HEK293 (cell line): Measurements from ENCODE around the gene ADSL.

Experiments used
- SP3 ChIP-seq: fragments of 450-650 bp; formaldehyde crosslinking; IDR thresholded peaks from 2 replicates; pipeline ENCODE4 v1.5.1; 2016; ENCODE audit warnings: missing biosample characterization, missing genetic modification characterization
- ZNF121 ChIP-seq: fragments of 450-650 bp; formaldehyde crosslinking; IDR thresholded peaks from 2 replicates; pipeline ENCODE4 v1.5.1; 2016; ENCODE audit warnings: missing biosample characterization, missing genetic modification characterization
- ZNF133 ChIP-seq: fragments of 450-650 bp; formaldehyde crosslinking; IDR thresholded peaks from 2 replicates; pipeline ENCODE4 v1.5.1; 2016; ENCODE audit warnings: missing biosample characterization, missing genetic modification characterization
- ZNF140 ChIP-seq: fragments of 450-650 bp; formaldehyde crosslinking; IDR thresholded peaks from 2 replicates; pipeline ENCODE4 v1.5.1; 2016; ENCODE audit warnings: missing biosample characterization, missing genetic modification characterization
- ZNF175 ChIP-seq: fragments of 450-650 bp; formaldehyde crosslinking; IDR thresholded peaks from 2 replicates; pipeline ENCODE4 v1.5.1; 2016; ENCODE audit warnings: missing biosample characterization, missing genetic modification characterization
- ZNF274 ChIP-seq, 2 experiments: fragments of 200-500 bp in 1 of 2; fragments of 450-650 bp in 1 of 2; sonication (Bioruptor generic) in 1 of 2; formaldehyde crosslinking in 1 of 2; IDR thresholded peaks; 2 replicates each; pipeline versions ENCODE4 v1.5.1 to v1.6.1; 2014 to 2016; ENCODE audit warnings: borderline replicate concordance in 1 of 2, inconsistent platforms in 1 of 2, low read length in 1 of 2, missing biosample characterization in 1 of 2, missing genetic modification characterization in 1 of 2
- TF ChIP-seq, protein P1 (sequence below): fragments of 450-650 bp; formaldehyde crosslinking; IDR thresholded peaks from 2 replicates; pipeline ENCODE4 v1.5.1; 2016; ENCODE audit warnings: missing biosample characterization, missing genetic modification characterization
- TF ChIP-seq, protein P2 (sequence below): fragments of 450-650 bp; formaldehyde crosslinking; IDR thresholded peaks from 2 replicates; pipeline ENCODE4 v1.5.1; 2016; ENCODE audit warnings: missing biosample characterization, missing genetic modification characterization

DNA sequence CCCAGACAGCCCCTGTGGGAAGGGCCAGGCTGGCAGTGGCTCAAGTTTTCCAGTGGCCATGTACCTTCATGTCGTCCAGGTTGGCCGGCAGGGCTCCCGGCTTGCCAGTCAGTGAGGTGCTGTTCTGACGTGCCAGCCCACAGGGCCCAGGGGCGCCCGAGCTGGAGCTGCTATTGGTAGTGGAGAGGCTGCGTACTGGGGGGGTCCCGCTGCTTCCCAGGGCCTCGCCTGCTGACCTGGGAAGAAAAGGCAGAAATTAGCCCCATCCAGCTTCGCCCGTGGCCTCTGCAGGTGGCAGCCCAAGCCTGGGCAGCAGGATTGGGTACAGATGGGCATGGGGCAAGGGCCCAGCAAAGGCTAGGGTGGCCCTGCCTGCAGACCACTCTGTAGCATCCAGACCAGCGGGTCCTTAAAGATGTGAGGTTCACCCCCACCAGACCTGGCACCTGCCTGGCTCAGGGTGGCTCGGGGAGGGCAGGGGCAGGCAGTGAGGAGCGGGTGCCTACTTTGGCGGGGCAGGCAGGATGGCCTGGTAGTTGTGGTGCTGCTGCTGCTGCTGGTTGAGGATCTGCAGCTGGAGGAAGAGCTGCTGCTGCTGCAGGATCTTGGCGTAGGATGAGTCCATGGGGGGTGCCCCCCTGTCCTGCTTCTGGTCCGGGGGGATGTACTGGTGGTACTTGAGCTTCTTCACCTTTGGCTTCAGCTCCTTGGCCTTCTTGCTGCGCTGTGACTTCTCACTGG, 74.2 kb downstream of the ADSL start:
- TF ChIP-seq ZNF133 (tag by site-specific recombination) (no peak), ZNF121 (tag by site-specific recombination) (no peak), SP3 (tag by site-specific recombination) (no peak), ZNF274 (IDR thresholded peaks at IDR 0.05; ENCODE audit: low read length) (no peak), ZNF274 (tag by site-specific recombination; IDR thresholded peaks at IDR 0.05; ENCODE audit: borderline replicate concordance) (no peak), ZNF140 (tag by site-specific recombination) (no peak), ZNF175 (tag by site-specific recombination) (no peak)
- TF ChIP-seq, protein P1, sequence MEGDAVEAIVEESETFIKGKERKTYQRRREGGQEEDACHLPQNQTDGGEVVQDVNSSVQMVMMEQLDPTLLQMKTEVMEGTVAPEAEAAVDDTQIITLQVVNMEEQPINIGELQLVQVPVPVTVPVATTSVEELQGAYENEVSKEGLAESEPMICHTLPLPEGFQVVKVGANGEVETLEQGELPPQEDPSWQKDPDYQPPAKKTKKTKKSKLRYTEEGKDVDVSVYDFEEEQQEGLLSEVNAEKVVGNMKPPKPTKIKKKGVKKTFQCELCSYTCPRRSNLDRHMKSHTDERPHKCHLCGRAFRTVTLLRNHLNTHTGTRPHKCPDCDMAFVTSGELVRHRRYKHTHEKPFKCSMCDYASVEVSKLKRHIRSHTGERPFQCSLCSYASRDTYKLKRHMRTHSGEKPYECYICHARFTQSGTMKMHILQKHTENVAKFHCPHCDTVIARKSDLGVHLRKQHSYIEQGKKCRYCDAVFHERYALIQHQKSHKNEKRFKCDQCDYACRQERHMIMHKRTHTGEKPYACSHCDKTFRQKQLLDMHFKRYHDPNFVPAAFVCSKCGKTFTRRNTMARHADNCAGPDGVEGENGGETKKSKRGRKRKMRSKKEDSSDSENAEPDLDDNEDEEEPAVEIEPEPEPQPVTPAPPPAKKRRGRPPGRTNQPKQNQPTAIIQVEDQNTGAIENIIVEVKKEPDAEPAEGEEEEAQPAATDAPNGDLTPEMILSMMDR (tag by site-specific recombination) = no peak
- TF ChIP-seq, protein P2, sequence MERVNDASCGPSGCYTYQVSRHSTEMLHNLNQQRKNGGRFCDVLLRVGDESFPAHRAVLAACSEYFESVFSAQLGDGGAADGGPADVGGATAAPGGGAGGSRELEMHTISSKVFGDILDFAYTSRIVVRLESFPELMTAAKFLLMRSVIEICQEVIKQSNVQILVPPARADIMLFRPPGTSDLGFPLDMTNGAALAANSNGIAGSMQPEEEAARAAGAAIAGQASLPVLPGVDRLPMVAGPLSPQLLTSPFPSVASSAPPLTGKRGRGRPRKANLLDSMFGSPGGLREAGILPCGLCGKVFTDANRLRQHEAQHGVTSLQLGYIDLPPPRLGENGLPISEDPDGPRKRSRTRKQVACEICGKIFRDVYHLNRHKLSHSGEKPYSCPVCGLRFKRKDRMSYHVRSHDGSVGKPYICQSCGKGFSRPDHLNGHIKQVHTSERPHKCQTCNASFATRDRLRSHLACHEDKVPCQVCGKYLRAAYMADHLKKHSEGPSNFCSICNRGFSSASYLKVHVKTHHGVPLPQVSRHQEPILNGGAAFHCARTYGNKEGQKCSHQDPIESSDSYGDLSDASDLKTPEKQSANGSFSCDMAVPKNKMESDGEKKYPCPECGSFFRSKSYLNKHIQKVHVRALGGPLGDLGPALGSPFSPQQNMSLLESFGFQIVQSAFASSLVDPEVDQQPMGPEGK = no peak
